ENCODE results near the gene AARSD1. TPM values are rescaled to one million over a fixed set of nuclear protein-coding genes. Genes with fewer than 3 reads are reported as not detected.
A peak's percentile ranks its signal among the peaks of the same experiment; 100 is the strongest.
"Not testable (repeated sequence)": the region's sequence is repeated elsewhere in the genome, so short reads cannot be mapped to it uniquely, and the experiment has no call there.

AARSD1 gene, protein sequence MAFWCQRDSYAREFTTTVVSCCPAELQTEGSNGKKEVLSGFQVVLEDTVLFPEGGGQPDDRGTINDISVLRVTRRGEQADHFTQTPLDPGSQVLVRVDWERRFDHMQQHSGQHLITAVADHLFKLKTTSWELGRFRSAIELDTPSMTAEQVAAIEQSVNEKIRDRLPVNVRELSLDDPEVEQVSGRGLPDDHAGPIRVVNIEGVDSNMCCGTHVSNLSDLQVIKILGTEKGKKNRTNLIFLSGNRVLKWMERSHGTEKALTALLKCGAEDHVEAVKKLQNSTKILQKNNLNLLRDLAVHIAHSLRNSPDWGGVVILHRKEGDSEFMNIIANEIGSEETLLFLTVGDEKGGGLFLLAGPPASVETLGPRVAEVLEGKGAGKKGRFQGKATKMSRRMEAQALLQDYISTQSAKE
- polyA plus RNA-seq, result 59.4 TPM
- long read RNA-seq, donor 1, partial matches to known transcripts, result 0 of 6 reads
- long read RNA-seq, donor 1, other reads (novel, unspliced or antisense), result 0 of 6 reads
- long read RNA-seq, donor 2, transcript AARSD1-202 (12 exons, 1,322 nt), result major isoform, 9 of 13 reads
- long read RNA-seq, donor 2, partial matches to known transcripts, result 0 of 13 reads
- long read RNA-seq, donor 2, other reads (novel, unspliced or antisense), result 0 of 13 reads
- long read RNA-seq, donor 3, result 0 reads
- long read RNA-seq, donor 4, partial matches to known transcripts, result 0 of 2 reads
- long read RNA-seq, donor 4, other reads (novel, unspliced or antisense), result 0 of 2 reads
- long read RNA-seq, donor 5, partial matches to known transcripts, result 0 of 4 reads
- long read RNA-seq, donor 5, other reads (novel, unspliced or antisense), result 0 of 4 reads
- long read RNA-seq, donor 6, transcript AARSD1-202 (12 exons, 1,322 nt), result major isoform, 5 of 6 reads
- long read RNA-seq, donor 6, partial matches to known transcripts, result 0 of 6 reads
- long read RNA-seq, donor 6, other reads (novel, unspliced or antisense), result 0 of 6 reads
- long read RNA-seq, donor 7, partial matches to known transcripts, result 5 of 10 reads
- long read RNA-seq, donor 7, other reads (novel, unspliced or antisense), result 0 of 10 reads
- long read RNA-seq, donor 8, transcript AARSD1-202 (12 exons, 1,322 nt), result major isoform, 12 of 18 reads
- long read RNA-seq, donor 8, partial matches to known transcripts, result 0 of 18 reads
- long read RNA-seq, donor 8, other reads (novel, unspliced or antisense), result 0 of 18 reads
- long read RNA-seq, donor 9, transcript AARSD1-202 (12 exons, 1,322 nt), result major isoform, 6 of 9 reads
- long read RNA-seq, donor 9, partial matches to known transcripts, result 0 of 9 reads
- long read RNA-seq, donor 9, other reads (novel, unspliced or antisense), result 0 of 9 reads
- long read RNA-seq, donor 10, transcript AARSD1-202 (12 exons, 1,322 nt), result major isoform, 11 of 12 reads
- long read RNA-seq, donor 10, partial matches to known transcripts, result 0 of 12 reads
- long read RNA-seq, donor 10, other reads (novel, unspliced or antisense), result 0 of 12 reads
- long read RNA-seq, donor 11, transcript AARSD1-202 (12 exons, 1,322 nt), result major isoform, 5 of 7 reads
- long read RNA-seq, donor 11, partial matches to known transcripts, result 0 of 7 reads
- long read RNA-seq, donor 11, other reads (novel, unspliced or antisense), result 0 of 7 reads

DNA sequence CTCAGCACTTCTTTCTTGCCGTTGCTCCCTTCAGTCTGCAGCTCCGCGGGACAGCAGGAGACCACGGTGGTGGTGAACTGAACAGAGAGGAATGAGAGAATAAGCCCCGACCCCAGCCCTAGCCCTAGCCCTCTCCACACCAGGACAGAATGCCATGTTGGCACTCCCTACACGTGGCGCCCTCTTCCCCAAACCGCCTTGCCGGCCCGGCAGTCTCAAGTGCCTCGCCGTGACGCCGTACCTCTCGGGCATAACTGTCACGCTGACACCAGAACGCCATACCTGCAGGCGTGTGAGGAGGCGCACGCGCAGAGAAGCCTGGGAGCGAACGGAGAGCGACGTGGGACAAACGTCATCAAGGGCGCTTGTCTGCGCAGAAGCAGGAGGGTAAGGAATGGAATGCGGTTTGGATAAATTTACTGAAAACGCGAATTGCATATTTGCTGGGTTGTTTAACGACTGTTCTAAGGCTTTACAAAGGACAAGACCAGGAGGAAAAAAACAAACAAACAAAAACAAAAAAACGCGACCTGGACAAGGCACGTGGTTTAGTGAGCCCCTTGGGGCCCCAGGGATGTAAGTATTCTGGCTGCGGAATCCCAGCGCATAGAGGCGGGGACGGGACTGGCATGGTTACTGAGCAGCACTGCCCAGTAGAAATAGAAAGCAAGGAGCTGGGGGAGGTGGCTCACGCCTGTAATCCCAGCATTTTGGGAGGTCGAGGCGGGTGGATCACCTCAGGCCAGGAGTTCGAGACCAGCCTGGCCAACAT, at the start of gene AARSD1:
AARSD1 (minus strand) TSS at position 294 of the 772 bp plus-strand sequence; CDS start at position 280, 14 bp downstream.
- 0% methylated on average over 3 of the region's 43 CpGs for WGBS (ENCODE audit: insufficient coverage, low lambda C conversion rate)
- Histone ChIP-seq H3K9me3 (ENCODE audit: control insufficient read depth, low read depth, low read length) (no peaks in the 10 kb centered on the region), H3K36me3 (ENCODE audit: control insufficient read depth, insufficient read depth, low read length) (peaks cover 21% of the 10 kb centered on the region), H3K4me3 (ENCODE audit: low read length) (peak within 1 kb of the TSS; percentile 74), H3K4me1 (ENCODE audit: control insufficient read depth, insufficient read depth, low read length) (no peaks in the 10 kb centered on the region), H3K27ac (ENCODE audit: low read length) (peak within 1 kb of the TSS; percentile 55), H3K27me3 (ENCODE audit: control insufficient read depth, insufficient read depth, low read length) (no peaks in the 10 kb centered on the region)
- peak; percentile 95 to 96 for DNase-seq

DNA sequence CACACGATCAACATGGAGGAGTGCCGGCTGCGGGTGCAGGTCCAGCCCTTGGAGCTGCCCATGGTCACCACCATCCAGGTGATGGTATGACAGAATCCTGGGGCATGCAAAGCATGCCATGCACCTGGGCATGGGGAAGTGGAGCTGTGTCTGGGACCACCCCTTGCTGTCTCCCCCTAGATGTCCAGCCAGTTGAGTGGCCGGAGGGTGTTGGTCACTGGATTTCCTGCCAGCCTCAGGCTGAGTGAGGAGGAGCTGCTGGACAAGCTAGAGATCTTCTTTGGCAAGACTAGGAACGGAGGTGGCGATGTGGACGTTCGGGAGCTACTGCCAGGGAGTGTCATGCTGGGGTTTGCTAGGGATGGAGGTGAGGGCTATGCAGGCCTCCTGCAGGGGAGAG, 49.0 kb upstream of the AARSD1 start:
- no CpG with 5 or more reads among the region's 8 CpGs for WGBS (ENCODE audit: insufficient coverage, low lambda C conversion rate)
- Histone ChIP-seq H3K4me3 (ENCODE audit: low read length) (no peak overlapping the region), H3K36me3 (ENCODE audit: control insufficient read depth, insufficient read depth, low read length) (peaks cover 56% of the 10 kb centered on the region), H3K9me3 (ENCODE audit: control insufficient read depth, low read depth, low read length) (no peaks in the 10 kb centered on the region), H3K4me1 (ENCODE audit: control insufficient read depth, insufficient read depth, low read length) (peaks cover 19% of the 10 kb centered on the region), H3K27me3 (ENCODE audit: control insufficient read depth, insufficient read depth, low read length) (no peaks in the 10 kb centered on the region), H3K27ac (ENCODE audit: low read length) (no peak overlapping the region)
- DNase-seq, result no peak

DNA sequence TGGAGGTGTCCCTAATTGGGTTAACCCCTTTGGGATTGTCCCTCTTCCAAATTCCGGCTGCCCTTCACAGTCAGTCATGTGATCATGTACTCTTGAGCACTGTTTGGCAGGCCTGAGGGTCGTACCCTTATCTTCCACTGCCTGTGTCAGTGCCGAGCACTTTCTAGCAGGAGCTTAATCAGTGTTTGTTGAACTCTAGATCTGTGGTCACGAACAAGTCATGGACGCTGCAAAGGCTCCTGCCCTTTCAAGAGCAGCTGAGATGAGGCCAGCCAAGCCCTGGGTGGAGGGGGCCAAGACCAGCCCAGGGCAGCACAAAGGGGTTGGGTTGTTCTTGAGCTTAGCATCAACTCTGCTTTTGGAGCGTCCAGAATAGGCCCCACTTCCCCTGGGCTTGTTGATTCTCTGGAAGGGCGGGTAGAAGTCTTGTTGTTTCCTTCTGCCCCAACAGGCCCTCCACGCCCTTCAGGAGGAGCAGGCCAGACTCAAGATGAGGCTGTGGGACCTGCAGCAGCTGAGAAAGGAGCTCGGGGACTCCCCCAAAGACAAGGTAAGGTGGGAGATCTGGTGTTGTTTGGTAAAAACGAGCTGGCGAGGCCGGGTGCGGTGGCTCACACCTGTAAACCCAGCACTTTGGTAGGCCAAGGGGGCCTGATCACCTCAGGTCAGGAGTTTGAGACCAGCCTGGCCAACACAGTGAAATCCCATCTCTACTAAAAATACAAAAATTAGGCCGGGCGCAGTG, 47.6 kb upstream of the AARSD1 start:
- Histone ChIP-seq H3K27me3 (ENCODE audit: control insufficient read depth, insufficient read depth, low read length) (no peaks in the 10 kb centered on the region), H3K4me3 (ENCODE audit: low read length) (no peak overlapping the region), H3K4me1 (ENCODE audit: control insufficient read depth, insufficient read depth, low read length) (peaks cover 19% of the 10 kb centered on the region), H3K27ac (ENCODE audit: low read length) (no peak overlapping the region), H3K9me3 (ENCODE audit: control insufficient read depth, low read depth, low read length) (no peaks in the 10 kb centered on the region), H3K36me3 (ENCODE audit: control insufficient read depth, insufficient read depth, low read length) (peaks cover 47% of the 10 kb centered on the region)
- WGBS (ENCODE audit: insufficient coverage, low lambda C conversion rate), result no CpG with 5 or more reads among the region's 15 CpGs
- no peak for DNase-seq

DNA sequence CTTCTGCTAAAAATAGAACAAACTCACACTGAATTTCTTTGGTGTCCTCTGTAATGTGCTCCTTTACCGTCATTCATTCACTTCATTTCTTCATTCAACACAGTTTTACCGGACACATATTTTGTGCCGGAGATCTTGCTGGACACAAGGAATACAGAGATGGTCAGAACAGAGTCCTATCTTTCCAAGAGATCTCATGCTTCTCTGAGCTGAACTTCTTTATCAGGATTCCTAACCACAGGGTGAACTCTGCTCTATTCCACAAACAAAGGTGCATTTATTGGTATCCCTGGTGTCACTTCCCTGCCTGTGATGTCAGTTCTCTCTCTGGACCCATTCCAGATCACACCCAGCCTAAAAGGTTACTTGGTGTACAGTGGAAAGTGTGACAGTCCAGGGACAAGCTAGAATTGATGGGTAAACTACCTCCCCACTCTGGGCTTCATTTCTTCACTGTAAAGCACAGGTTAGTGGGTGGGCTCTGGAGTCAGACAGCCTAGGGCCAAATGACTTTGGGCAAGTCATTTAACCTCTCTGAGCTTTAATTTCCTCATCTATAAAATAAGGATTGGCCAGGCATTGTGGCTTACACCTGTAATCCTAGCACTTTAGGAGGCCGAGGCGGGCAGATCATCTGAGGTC, 46.5 kb upstream of the AARSD1 start:
- H3K9me3 ChIP-seq (ENCODE audit: control insufficient read depth, low read depth, low read length), result no peaks in the 10 kb centered on the region
- no peak overlapping the region for H3K4me3 ChIP-seq (ENCODE audit: low read length)
- DNase-seq, result peak; percentile 82 to 92
- no CpG with 5 or more reads among the region's 5 CpGs for WGBS (ENCODE audit: insufficient coverage, low lambda C conversion rate)
- no peaks in the 10 kb centered on the region for H3K27me3 ChIP-seq (ENCODE audit: control insufficient read depth, insufficient read depth, low read length)
- peaks cover 22% of the 10 kb centered on the region for H3K4me1 ChIP-seq (ENCODE audit: control insufficient read depth, insufficient read depth, low read length)
- peaks cover 38% of the 10 kb centered on the region for H3K36me3 ChIP-seq (ENCODE audit: control insufficient read depth, insufficient read depth, low read length)
- peak overlapping the region; percentile 67 for H3K27ac ChIP-seq (ENCODE audit: low read length)

DNA sequence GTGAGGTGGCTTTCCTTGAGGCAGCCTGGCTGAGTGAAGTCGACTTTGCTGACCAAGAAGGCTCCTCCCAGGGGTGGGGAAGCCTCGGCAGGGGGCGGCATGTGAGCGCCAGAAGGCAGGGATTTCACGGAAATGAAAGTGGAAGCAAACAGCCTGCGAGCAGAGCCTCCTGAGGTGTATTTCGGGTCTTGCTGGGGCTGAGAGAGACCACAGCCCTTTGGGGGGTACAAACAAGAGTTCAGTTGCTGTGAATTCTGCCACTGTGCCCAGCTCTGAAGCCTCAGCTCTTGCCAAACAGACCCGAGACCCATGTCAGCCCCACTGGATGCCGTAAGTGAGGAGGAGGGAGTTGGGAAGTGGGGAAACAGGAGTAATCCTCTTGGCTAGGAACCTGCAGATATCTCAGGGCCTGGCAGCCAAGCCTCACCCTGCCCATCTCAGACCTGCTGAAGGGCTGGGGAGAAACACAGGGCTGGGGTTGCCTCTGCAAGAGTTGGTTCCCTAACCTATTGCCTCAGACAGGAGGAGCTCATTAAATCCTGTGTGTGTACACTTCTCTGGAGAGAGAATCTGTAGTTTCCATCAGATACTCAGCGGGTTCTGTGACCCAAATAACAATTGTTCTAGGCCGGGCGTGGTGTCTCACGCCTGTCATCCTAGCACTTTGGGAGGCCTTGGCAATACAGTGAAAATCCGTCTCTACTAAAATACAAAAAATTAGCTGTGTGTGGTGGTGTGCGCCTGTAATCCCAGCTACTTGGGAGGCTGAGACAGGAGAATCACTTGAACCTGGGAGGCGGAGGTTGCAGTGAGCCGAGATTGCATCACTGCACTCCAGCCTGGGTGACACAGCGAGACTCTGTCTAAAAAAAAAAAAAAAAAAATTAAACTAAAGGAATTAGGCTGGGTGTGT, 42.6 kb upstream of the AARSD1 start, which contains the start of gene IFI35:
IFI35 (plus strand) TSS at position 146 of the 913 bp plus-strand sequence; CDS start at position 310, 164 bp downstream.
- H3K4me1 ChIP-seq (ENCODE audit: control insufficient read depth, insufficient read depth, low read length), result peaks cover 21% of the 10 kb centered on the region

DNA sequence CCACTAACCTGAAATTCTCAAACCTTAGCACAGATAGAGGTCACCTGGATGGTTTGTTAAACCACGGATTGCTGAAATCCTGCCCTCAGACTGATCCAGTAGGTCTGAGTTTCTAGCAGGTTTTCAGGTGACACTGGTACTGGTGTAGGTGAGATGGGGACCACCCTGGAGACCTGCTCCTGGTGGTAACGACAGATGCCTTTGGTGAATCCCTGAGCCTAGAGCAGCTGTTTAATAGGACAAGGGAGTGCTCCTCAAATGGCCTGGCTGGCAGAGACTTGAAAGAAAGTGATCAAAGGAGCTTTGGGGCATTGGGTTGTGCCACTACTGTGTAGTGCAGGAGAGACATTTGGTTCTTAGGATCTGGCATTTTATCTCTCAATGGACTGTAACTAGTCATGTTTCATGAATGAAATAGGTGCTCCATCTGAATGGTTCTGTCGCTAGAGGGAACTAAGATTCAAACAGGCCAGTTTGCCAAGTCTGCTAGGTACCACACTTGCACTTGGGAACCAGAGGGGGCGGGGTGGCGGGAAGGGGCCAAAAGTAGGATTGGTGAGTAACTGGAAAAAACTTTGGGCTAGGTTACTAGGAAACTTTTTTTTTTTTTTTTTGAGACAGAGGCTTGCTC, 39.4 kb upstream of the AARSD1 start:
- Histone ChIP-seq H3K27me3 (ENCODE audit: control insufficient read depth, insufficient read depth, low read length) (no peaks in the 10 kb centered on the region), H3K9me3 (ENCODE audit: control insufficient read depth, low read depth, low read length) (no peaks in the 10 kb centered on the region), H3K36me3 (ENCODE audit: control insufficient read depth, insufficient read depth, low read length) (peaks cover 41% of the 10 kb centered on the region), H3K4me1 (ENCODE audit: control insufficient read depth, insufficient read depth, low read length) (peaks cover 11% of the 10 kb centered on the region), H3K4me3 (ENCODE audit: low read length) (no peak overlapping the region), H3K27ac (ENCODE audit: low read length) (no peak overlapping the region)
- no peak for DNase-seq
- 100% methylated on average over 1 of the region's 5 CpGs for WGBS (ENCODE audit: insufficient coverage, low lambda C conversion rate)

More for the DNA sequence above, 42.6 kb upstream of the AARSD1 start, which contains the start of gene IFI35:
- no peaks in the 10 kb centered on the region for H3K27me3 ChIP-seq (ENCODE audit: control insufficient read depth, insufficient read depth, low read length)
- WGBS (ENCODE audit: insufficient coverage, low lambda C conversion rate), result no CpG with 5 or more reads among the region's 18 CpGs
- peak; percentile 90 to 95 for DNase-seq
- H3K4me3 ChIP-seq (ENCODE audit: low read length), result peak within 1 kb of the TSS; percentile 65
- H3K27ac ChIP-seq (ENCODE audit: low read length), result peak within 1 kb of the TSS; percentile 94
- peaks cover 22% of the 10 kb centered on the region for H3K36me3 ChIP-seq (ENCODE audit: control insufficient read depth, insufficient read depth, low read length)
- H3K9me3 ChIP-seq (ENCODE audit: control insufficient read depth, low read depth, low read length), result no peaks in the 10 kb centered on the region

DNA sequence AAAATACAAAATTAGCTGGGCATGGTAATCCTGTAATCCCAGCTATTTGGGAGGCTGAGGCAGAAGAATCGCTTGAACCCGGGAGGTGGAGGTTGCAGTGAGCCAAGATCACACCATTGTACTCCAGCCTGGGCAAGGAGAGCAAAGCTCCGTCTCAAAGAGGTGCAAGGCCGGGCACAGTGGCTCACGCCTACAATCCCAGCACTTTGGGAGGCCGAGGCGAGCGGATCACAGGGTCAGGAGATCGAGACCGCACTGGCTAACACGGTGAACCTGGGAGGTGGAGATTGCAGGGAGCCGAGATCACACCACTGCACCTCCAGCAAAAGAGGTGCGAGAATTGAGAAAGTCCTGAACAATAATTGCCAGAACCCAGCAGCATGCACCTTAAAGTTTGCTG, 36.6 kb upstream of the AARSD1 start:
- H3K4me1 ChIP-seq (ENCODE audit: control insufficient read depth, insufficient read depth, low read length); H3K9me3 ChIP-seq (ENCODE audit: control insufficient read depth, low read depth, low read length); H3K4me3 ChIP-seq (ENCODE audit: low read length); H3K27ac ChIP-seq (ENCODE audit: low read length); H3K27me3 ChIP-seq (ENCODE audit: control insufficient read depth, insufficient read depth, low read length); DNase-seq: not testable (repeated sequence)
- H3K36me3 ChIP-seq (ENCODE audit: control insufficient read depth, insufficient read depth, low read length), result peaks cover 41% of the 10 kb centered on the region
- WGBS (ENCODE audit: insufficient coverage, low lambda C conversion rate), result no CpG with 5 or more reads among the region's 13 CpGs

Data from large intestine (tissue), 12 donors.